ENCODE results near the gene TMEM74B.

The TMEM74B gene

DNA sequence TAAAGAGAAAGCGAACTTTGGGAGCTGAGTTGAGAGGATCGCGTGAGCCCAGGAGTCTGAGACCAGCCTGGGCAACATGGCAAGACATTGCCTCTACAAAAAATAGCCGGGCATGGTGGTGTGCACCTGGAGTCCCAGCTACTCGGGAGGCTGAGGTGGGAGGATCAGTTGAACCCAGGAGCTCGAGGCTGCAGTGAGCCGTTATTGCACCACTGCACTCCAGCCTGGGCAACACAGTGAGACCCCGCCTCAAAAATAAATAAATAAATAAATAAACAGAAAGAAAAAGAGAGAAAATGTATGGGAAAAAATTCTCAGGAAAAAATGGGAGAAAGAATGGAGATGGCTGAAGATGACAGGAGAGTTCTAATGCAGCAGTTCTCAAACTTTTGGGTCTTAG is 21.0 kb upstream of the TMEM74B start:
- no peak for DNase-seq (ENCODE audit: low read depth in 3 of 3)

DNA sequence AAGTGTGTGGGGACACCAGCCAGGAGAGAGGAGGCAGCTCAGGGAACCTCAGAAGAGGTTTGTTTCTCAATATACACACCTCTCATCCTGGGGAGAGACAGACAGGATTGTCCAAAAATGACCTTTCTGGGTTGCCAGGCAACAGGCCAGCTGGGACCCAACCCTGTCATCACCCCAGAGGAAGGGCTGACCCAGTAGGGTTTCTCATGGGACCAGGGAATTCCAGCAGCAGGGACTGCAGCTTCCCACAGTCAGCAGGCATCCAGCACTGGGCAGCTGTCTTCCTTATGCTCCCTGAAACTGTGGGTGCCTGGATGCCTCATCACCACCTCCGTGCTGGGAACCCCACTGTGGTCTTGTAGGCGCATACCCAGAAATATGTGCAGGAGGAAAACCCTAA is 19.8 kb upstream of the TMEM74B start:
- DNase-seq (ENCODE audit: low read depth in 3 of 3), result no peak

DNA sequence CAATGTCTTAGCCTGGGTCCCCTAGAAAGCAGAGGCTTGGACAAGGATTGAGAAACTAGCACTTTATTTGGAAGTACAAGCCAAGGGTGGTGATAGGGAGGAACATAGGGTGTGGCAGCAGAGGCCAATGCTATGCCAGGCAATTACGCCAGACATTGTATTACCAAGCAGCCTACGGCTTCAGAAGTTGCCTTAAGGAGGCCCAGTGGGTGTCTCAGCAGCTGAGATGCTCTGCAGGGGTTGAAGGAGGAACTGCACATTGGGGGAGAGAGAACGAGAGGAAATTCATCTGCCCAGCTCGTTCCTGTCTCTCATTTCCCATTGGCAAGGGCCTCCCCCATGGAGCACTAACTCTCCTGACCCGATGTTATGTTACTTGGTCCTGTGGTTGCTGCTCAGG is 19.3 kb upstream of the TMEM74B start:
- DNase-seq (ENCODE audit: low read depth in 3 of 3), result no peak

DNA sequence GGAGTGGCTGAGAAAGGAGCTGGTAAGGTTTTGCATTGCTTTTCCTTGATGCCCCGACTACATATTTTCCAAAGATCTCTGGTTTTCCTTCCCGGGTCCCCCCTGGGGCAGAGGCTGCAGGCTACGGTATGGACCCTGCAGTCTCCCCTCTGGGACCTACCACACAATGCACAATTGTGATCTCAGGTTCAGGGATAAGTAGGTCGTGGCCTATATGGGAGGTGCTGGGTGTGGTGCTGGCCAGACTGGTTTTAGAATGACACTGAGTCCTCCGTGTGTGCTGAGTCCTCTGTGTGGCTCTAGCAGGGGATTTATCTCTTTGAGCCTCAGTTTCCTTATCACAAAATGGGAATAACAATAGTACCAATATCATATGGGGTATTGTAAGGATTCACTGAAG is 18.8 kb upstream of the TMEM74B start:
- DNase-seq (ENCODE audit: low read depth in 3 of 3), result no peak

DNA sequence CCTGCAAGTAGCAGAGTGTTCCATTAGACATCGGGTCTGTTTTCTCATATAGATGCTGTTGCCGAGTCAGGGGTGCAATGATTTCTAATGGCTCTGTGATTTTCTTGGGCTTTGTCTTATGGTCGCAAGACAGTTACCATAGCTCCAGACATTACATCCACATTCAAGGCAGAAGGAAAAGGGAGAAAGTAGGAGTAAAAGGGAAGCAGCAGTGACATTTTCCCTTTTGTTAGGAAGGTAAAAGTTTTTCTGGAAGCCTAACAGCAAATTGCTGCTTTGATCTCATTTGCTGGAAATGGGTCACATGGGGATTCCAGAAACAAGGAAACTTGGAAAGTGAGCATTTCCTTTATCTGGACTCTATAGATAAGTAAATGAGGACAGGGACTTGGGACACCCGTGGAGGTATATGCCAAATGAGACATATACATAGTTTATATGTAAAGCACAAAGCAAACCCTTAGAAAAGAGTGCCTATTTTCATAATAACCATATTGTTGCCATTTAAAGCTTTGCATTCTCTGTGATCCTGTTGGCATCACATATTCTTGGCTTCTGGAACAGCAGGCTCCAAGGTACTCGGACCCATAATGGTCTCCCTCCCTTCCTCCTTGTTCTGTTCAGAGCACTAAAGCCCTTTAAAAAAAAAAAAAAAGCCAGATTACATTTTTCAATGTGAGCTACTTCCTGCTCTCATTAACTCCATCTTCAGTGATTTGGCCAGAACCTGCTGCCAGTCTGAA is 18.2 kb upstream of the TMEM74B start, which contains the start of gene C20orf202:
C20orf202 (plus strand) TSS at position 693 of the 743 bp plus-strand sequence. CDS start 132 bp downstream, outside the sequence.
- no peak for DNase-seq (ENCODE audit: low read depth in 3 of 3)

DNA sequence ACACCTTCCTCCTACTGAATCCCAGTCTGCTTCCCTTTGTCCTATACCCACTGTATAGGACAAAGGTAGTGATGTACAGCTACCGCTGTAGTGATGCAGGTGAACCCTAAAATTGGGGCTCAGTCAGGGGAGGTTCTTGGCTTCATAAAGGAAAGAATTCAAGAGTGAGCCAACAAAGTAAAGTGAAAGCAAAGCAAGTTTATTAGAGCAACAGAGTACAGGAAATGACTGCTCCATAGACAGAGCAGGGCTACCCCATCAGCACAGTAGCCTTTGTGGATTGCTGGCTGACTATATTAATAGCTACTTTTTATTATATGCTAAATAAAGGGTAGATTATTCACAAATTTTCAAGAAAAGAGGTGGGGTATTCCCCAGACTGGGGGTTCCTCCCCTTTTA is 15.2 kb upstream of the TMEM74B start:
- DNase-seq (ENCODE audit: low read depth in 3 of 3), result no peak

DNA sequence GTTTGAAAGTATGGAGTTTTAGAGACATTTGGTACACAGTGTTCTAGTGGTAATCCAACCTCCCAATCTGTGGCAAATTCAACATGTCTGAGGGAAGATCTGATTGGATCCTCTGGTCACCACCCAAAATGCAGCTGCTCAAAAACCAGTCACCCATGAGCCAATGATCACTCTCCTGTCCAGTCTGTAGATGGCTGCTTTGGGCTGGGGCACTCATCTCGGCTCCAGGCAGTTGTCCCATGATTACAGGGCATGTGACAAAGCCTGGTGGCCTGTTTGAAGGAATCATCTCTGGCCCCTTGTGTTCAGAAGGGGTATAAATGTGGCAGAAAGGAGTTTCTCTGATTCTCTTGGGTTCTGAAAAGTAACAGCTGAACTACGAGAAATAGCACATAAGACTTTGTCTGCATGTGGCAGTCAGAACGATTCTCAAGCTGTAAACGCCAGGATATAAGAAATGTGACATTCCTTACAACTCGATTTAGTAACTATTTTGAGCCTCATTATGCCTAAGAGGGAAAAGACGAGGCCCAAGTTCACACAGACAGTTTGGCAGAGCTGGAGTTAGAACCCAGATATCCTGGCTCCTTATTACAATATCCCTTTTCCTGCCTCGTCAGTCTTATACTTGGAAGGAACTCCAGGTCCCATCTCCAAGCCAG is 14.6 kb upstream of the TMEM74B start:
- no peak for DNase-seq (ENCODE audit: low read depth in 3 of 3)

DNA sequence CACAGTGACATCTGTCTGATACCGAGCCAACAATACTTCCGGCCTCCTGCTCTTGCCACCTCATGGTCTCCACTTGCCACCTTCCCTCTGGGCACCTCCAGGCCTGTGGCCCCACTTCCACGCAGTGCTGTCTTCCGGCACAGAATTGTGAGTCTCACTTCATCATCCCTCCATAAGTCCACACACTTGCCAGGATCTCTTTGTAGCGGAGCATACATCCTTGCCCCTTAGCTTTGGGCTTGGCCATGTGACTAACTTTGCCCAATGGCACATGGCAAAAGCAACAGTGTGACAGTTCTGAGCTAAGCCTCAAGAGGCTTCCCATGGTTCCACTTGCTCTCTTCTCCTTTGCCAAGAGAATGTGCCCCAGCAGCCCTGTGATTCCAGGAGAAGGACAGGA is 14.0 kb upstream of the TMEM74B start:
- DNase-seq (ENCODE audit: low read depth in 3 of 3), result no peak

DNA sequence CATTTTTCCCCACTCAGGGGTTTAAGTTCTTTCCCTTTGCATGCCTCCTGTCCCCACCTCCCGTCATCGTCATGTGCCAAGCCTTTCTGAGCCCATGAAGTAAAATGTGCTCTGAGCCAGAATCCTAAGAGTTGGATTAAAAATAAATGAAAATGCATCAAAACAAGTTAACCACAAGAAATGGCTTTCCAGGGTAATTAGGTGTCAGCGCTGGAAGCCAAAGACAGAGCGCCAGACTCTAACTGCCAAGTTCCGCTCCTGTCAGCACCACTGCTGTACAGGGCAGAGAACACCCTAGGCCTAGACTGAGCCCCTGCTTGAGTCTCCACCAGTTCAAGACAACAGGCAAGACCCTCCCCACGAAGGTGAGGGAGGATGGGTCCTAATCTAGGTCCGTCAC is 13.0 kb upstream of the TMEM74B start:
- no peak for DNase-seq (ENCODE audit: low read depth in 3 of 3)

DNA sequence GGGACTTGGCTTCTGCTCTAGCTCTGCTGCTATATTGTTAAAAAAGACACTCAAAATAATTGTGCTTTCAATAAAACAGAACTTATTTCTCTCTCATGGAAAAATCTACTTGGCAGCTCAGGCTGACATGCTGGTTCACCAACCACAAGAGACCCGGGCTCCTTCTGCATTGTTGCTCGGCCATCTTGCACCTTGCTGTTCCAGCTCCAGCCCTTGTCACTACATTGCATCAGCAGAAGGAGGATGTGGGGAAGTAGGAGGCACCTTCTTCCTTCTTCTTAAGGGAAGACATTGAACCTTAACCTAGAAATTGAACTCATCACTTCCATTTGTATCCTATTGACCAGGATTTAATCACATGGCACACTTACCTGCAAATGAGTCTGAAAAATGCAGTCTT is 11.9 kb upstream of the TMEM74B start:
- no peak for DNase-seq (ENCODE audit: low read depth in 3 of 3)

DNA sequence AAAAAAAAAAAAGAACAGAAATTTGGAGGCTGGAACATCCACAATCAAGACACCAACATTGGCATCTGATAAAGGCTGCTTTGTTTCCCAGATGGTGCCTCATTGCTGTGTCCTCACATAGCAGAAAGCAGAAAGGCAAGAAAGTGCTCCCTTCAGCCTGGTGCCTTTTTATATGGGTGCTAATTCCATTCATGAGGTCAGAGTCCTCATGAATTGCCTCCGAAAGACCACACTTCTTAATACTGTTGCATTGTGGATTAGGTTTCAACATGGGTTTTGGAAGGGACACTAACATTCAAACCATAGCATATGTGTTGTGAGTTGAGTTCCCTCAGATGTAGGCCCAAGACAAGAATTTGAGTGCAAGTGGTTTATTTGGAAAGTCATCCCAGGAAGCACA is 10.4 kb upstream of the TMEM74B start:
- no peak for DNase-seq (ENCODE audit: low read depth in 3 of 3)

DNA sequence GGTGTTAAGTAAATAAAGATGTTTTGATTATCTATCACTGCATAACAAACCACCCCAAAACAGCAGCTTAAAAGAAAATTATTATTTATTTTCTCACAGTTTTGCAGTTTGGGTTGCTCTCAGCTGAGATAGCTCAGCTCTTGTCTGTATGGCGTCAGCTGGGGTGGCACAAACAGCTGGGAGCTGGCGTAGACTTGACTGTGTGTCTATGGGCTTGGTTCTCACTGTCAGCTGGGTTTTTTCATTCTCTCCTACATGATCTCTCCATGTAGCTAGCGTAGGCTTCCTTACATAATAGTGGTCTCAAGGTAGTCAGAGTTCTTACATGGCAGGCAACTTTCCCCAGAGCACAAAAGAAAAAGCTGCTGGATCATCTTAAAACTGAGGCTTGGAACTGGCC is 6.5 kb upstream of the TMEM74B start:
- no peak for DNase-seq (ENCODE audit: low read depth in 3 of 3)

DNA sequence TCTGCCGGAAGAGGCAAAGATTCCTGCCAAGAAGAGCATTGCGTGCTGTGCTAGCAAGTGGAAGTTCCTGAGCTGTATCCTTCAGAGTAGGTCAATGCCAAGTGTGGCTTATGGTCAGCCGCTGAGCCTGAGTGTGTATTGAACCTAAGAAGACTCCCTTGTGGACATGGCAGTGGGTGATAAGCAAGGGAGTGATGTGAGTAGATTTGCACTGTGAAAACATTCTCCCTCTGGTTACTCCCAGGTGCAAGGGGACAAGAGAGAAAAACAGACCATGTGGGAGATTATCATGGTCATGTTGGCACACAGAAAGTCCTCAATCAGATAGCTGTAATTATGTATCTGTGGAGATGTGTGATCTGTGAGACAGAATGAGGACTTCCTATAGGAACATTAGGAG is 6.1 kb upstream of the TMEM74B start:
- DNase-seq (ENCODE audit: low read depth in 3 of 3), result no peak

DNA sequence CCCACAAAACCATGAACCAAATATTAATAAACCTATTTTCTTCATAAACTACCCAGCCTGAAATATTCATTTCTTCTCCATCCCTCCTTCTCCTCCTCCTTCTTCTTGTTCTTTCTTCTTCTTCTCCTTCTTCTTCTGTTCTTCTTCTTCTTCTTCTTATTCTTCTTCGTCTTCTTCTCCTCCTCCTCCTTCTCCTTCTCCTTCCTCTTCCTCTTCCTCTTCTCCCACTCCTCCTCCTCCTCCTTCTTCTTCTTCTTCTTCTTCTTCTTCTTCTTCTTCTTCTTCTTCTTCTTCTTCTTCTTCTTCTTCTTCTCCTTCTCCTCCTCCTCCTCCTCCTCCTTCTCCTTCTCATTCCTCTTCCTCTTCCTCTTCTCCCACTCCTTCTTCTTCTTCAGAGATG is 5.0 kb upstream of the TMEM74B start:
- no peak for DNase-seq (ENCODE audit: low read depth in 3 of 3)

DNA sequence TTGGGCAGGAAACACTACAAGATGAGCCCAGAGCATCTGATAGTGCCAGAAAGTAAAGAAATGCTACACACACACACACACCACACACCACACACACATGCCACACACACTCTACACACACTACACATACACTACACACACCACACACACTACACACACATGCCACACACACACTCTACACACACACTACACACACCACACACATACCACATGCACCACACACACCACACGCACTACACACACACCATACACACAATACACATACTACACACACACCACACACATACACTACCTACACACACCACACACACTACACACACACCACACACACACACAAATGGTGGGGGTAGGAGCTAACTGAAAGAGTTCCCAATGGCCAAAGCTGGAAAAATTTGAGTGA is 3.6 kb upstream of the TMEM74B start:
- DNase-seq (ENCODE audit: low read depth in 3 of 3), result no peak

DNA sequence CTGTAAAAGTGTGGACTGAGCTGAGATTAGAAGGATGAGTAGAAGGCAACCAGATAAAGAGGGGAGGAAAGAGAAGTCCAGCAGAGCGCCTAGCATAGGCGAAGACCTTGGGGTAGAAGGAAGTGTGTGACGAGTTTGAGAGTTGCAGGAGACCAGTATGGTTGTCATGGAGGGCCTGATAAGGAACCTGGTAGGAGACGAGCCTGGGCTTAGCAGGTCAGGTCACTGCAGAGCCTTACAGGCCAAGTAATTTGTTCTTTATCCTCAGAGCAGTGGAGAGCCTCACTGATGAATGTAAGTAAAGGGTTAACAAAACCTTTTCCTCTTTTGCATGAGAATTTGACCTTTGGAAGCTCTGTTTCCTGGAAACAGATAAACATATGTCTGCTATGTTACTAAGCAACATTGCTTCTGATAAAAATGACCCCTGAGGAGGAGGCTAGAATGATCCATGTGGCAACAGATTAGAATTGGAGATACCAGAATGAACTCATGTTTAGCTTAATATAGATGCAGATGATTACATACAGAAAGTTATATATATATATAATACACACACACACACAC is 2.9 kb upstream of the TMEM74B start:
- no peak for DNase-seq (ENCODE audit: low read depth in 3 of 3)

DNA sequence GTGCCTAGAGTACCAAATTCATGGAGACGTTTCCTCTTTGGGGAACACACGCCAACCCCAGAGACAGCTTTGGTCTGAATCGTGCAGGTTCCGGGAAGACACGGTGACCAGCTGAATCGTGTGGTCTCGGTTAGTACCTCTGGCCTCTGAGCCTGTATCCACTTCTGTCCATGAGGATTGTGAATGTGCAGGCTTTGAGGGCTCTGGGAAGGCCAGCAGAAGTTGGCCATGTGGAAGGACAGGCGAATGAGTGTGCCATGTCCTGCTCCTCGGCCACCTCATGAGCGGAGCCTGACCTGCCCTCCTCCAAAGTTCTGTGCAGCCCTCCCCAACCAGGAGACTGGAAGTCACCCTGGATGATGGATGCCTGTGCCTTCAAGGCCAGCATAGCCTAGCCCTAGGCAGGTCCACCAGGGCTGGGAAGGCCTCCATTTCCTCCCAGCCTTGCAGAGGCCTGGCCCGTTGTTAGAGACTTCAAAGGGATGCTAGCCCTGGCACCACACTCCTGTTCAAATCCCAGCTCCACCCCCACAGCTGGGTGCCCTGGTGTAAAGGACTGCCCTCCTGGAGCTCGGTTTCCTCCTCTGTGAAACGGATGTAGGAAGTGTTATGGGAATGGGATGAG is 1.7 kb upstream of the TMEM74B start:
- no peak for DNase-seq (ENCODE audit: low read depth in 3 of 3)

DNA sequence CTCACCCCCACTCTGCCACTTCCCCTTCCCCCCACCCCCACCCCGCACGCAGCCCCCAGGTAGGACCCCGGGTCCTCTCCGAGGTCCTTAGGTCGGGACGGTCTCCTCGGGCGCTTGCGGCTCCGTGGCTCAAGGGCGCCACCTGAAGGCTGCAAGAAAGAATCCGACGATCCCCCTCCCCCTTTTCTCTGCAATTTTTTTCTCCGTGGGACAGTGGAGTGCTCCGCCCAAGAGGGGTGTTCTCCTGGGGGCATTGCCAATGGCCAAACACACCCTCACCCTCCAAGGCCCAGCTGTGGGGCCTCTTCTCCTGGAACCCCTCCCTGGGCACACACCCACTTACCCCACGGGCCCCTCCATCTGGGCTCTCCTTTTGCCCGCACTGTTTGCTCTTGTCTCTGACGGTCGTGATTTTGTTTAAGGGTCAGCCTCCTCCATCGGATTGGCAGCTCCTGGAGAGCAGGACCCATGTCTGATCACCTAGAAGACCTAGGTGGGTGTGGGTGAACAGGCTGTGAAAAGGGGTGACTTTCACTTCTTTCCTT is 1.1 kb upstream of the TMEM74B start:
- peak; percentile 5 to 55 (median 15) for DNase-seq (ENCODE audit: low read depth in 3 of 3)

DNA sequence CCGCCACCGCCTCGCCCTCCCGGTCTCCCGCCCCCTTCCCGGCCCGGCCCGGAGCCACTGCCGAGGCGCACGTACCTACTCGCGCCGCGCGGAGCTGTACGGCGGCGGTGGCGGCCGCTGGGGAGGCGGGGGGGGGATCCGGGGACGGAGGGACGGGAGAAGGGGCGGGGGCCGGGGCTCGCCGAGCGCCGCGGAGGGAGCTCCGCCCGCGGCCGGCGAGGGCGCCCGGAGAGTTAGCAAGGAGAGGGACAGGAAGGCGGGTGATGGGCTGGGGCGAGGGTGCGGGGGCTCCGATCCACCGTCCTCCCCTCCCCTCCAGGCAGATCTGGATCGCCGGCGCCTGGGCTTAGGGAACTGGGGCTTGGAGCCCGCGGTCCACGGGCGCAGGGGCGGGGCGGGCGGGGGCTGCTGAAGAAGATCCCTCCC is 548 bp upstream of the TMEM74B start:
- peak in 1 of 3 experiments; percentile 8 for DNase-seq (ENCODE audit: low read depth in 3 of 3)

DNA sequence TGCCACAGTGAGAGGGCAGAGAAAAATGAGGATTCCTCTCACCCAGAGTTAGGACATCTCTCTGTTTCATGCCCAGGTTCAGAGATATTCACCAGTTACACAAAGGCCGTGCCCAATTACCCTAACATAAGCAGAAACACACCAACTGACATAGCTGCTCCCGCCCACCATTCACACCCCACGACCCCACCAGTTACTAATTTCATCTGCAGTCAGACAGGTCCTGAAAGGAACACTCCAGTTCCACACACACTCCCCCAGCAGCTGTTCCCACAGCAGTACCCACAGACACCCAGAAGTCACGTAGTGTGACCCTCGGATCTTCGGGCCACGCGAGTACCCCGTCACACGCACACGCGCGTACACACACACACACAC is 532 bp downstream of the TMEM74B start:
- DNase-seq (ENCODE audit: low read depth in 3 of 3), result no peak

DNA sequence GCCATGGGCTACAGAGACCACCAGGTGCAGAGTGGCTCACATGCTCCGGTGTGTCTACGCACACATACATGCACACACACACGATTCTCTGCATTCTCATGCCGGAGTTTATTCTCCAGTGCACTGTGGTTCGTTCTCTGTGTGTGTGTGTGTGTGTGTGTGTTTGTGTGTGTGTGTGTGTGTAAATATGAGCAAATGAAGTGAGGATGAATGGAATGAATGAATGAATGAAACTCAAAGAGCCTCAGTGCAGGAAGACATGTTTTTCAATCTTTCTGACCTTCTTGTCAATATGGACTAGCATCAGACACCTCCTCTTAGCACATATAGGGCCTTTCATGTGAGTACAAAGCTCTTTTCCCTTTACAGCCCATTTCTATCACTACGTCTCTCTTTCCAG is 1.6 kb downstream of the TMEM74B start:
- DNase-seq (ENCODE audit: low read depth in 3 of 3), result no peak

DNA sequence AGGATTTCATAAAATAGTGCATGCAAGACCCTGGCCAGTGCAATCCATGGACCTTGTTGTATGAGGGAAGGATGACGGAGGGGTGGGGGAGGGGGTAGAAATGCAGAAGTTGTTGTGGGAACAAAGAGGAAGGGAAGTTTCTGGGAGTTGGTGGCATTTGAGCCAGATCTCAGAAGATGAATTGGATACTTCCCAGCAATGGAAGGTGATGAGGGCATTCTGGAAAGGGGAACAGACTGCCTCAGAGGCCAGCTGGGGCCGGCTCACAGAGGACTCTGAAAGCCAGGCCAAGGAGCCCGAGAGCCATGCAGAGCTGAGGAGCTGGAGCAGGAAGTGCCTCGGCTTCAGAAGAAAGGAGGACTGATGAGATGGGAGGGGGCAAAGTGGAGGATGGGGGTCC is 2.7 kb downstream of the TMEM74B start:
- DNase-seq (ENCODE audit: low read depth in 3 of 3), result no peak

DNA sequence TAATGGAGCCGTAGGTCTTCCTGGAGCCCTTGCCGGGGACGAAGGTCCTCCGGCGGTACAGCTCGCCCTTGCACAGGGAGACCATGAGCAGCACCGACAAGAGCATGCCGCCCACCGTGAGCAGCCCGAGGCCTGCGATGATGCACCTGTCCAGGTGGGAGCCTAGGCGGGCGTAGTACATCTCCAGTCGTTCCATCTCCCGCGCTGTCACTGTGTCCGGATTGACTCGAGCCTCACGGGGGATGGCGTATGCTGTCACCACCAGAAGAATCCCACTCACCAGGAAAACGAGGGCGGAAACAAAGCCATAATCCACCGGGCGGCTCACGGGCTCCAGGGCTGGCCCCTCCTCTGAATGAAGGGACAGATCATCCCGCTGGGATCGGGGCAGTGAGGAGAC is 3.8 kb downstream of the TMEM74B start:
- DNase-seq (ENCODE audit: low read depth in 3 of 3), result no peak
